Fibroblast of lung (primary cell): ENCODE results near the gene RIN3. TPM values are rescaled to one million over a fixed set of nuclear protein-coding genes. Genes with fewer than 3 reads are reported as not detected.
A peak's percentile ranks its signal among the peaks of the same experiment; 100 is the strongest.

Experiments used
- DNase-seq, 2 donors: peaks; one replicate each; pipeline versions ENCODE4 v3.0.0 to v3.0.0-alpha.2; 2010; ENCODE audit warnings: low read depth in 2 of 2
- H2AFZ ChIP-seq: 2 replicates; pipeline ENCODE4 v1.5.1; 2012; ENCODE audit warnings: low read length, control low read depth, inconsistent platforms
- H3K27ac ChIP-seq: 2 replicates; pipeline ENCODE4 v1.5.1; 2011; ENCODE audit warnings: low read length, control low read depth; ENCODE audit not compliant: insufficient read depth
- H3K27me3 ChIP-seq: 2 replicates; pipeline ENCODE4 v1.5.1; 2011; ENCODE audit warnings: mild to moderate bottlenecking, low read length; ENCODE audit not compliant: control insufficient read depth, insufficient read depth
- H3K36me3 ChIP-seq: 2 replicates; pipeline ENCODE4 v1.5.1; 2011; ENCODE audit warnings: low read length; ENCODE audit not compliant: control insufficient read depth, insufficient read depth
- H3K4me1 ChIP-seq: 2 replicates; pipeline ENCODE4 v1.5.1; 2011; ENCODE audit warnings: low read length; ENCODE audit not compliant: control insufficient read depth, insufficient read depth; ENCODE audit errors: extremely low read depth
- H3K4me2 ChIP-seq: 2 replicates; pipeline ENCODE4 v1.5.1; 2011; ENCODE audit warnings: low read length, control low read depth; ENCODE audit not compliant: insufficient read depth; ENCODE audit errors: extremely low read depth
- H3K4me3 ChIP-seq, 4 experiments: fragments of 200-600 bp in 1 of 4; sonication (generic) in 1 of 4; replicated peaks in 1 of 4; 2 replicates each; pipeline ENCODE4 v1.5.1; 2011 to 2016; ENCODE audit warnings: low read length in 4 of 4, low read depth in 3 of 4, mild to moderate bottlenecking in 3 of 4, control low read depth in 2 of 4, inconsistent platforms in 1 of 4, mixed read lengths in 1 of 4; ENCODE audit not compliant: insufficient read depth in 1 of 4; ENCODE audit errors: control extremely low read depth in 1 of 4
- H3K79me2 ChIP-seq: 2 replicates; pipeline ENCODE4 v1.5.1; 2012; ENCODE audit warnings: mild to moderate bottlenecking, low read length, inconsistent platforms; ENCODE audit not compliant: control insufficient read depth, insufficient read depth
- H3K9ac ChIP-seq: 2 replicates; pipeline ENCODE4 v1.5.1; 2011; ENCODE audit warnings: mild to moderate bottlenecking, low read length, control low read depth; ENCODE audit not compliant: insufficient read depth
- H3K9me3 ChIP-seq: 2 replicates; pipeline ENCODE4 v1.5.1; 2012; ENCODE audit warnings: low read depth, low read length; ENCODE audit not compliant: control insufficient read depth, insufficient read depth
- H4K20me1 ChIP-seq: 2 replicates; pipeline ENCODE4 v1.5.1; 2011; ENCODE audit warnings: low read length; ENCODE audit not compliant: control insufficient read depth, insufficient read depth; ENCODE audit errors: extremely low read depth
- CTCF ChIP-seq, 2 donors: IDR thresholded peaks in 1 of 2; conservative IDR thresholded peaks in 1 of 2; 1 replicate in 1 of 2; 2 replicates in 1 of 2; pipeline ENCODE4 v1.5.1; 2011 to 2012; ENCODE audit warnings: low read length in 2 of 2, control low read depth in 1 of 2, inconsistent platforms in 1 of 2, low read depth in 1 of 2, mild to moderate bottlenecking in 1 of 2
- EZH2 ChIP-seq: IDR thresholded peaks from 2 replicates; pipeline ENCODE4 v1.5.1; 2012; ENCODE audit warnings: low read length, control low read depth, mild to moderate bottlenecking; ENCODE audit errors: missing control alignments
- polyA plus RNA-seq, 2 donors: library from polyadenylated mRNA; depleted of rRNA in 1 of 2; stranded (reverse) in 1 of 2; unstranded in 1 of 2; fragments of >200 nt; gene quantifications; 2 replicates each; pipeline ENCODE4 v1.2.1, GENCODE V29; 2011 to 2012; ENCODE audit warnings: missing spikeins in 1 of 2
- total RNA-seq: library from RNA; depleted of rRNA; stranded (reverse); fragments of >200 nt; gene quantifications from 2 replicates; pipeline ENCODE4 v1.2.1, GENCODE V29; 2014

The RIN3 gene
- total and polyA plus RNA-seq, 2 donors (not counting 1 experiment from before 2014, with no cell fraction given), result 8.9 to 9.2 TPM

GRCh38 chr14:92624764-92625163 lies 111.2 kb downstream of the RIN3 start:
- Histone ChIP-seq H3K27me3 (no peaks in the 10 kb centered on the region), H3K9ac (no peak overlapping the region), H3K4me1 (peaks cover 25% of the 10 kb centered on the region), H4K20me1 (no peaks in the 10 kb centered on the region), H3K4me2 (no peak overlapping the region), H3K36me3 (no peaks in the 10 kb centered on the region), H3K79me2 (no peaks in the 10 kb centered on the region), H2AFZ (no peak overlapping the region), H3K4me3 (no peak overlapping the region), H3K27ac (peak overlapping the region; percentile 72), H3K9me3 (peaks cover 4% of the 10 kb centered on the region)
- TF ChIP-seq EZH2 (no peak), CTCF (conservative IDR thresholded peaks at IDR 0.05 in 1 of 2, IDR thresholded peaks at IDR 0.05 in 1 of 2; ENCODE audit: low read depth in 1 of 2, low read length in 2 of 2) (no peak)
- DNase-seq, result no peak

GRCh38 chr14:92625213-92625612 lies 111.6 kb downstream of the RIN3 start:
- H3K9ac ChIP-seq, result no peak overlapping the region
- no peaks in the 10 kb centered on the region for H4K20me1 ChIP-seq
- no peak overlapping the region for H2AFZ ChIP-seq
- DNase-seq, result peak; percentile 94 to 98
- H3K4me2 ChIP-seq, result peak overlapping the region; percentile 47
- no peaks in the 10 kb centered on the region for H3K79me2 ChIP-seq
- peaks cover 23% of the 10 kb centered on the region for H3K4me1 ChIP-seq
- no peaks in the 10 kb centered on the region for H3K27me3 ChIP-seq
- peaks cover 2% of the 10 kb centered on the region for H3K36me3 ChIP-seq
- peaks cover 4% of the 10 kb centered on the region for H3K9me3 ChIP-seq
- H3K4me3 ChIP-seq, result no peak overlapping the region
- TF ChIP-seq EZH2, result no peak
- TF ChIP-seq CTCF (conservative IDR thresholded peaks at IDR 0.05 in 1 of 2, IDR thresholded peaks at IDR 0.05 in 1 of 2; ENCODE audit: low read depth in 1 of 2, low read length in 2 of 2), result no peak
- peak overlapping the region; percentile 74 for H3K27ac ChIP-seq

- no peak overlapping the region for H3K4me2 ChIP-seq
- no peak overlapping the region for H3K4me3 ChIP-seq
- H3K36me3 ChIP-seq, result peaks cover 2% of the 10 kb centered on the region
- H3K9me3 ChIP-seq, result peaks cover 4% of the 10 kb centered on the region
- no peaks in the 10 kb centered on the region for H4K20me1 ChIP-seq
- no peaks in the 10 kb centered on the region for H3K27me3 ChIP-seq
- DNase-seq, result peak in 1 of 2 donors; percentile 46
- peaks cover 20% of the 10 kb centered on the region for H3K4me1 ChIP-seq
- H3K79me2 ChIP-seq, result no peaks in the 10 kb centered on the region
- peak overlapping the region; percentile 74 for H3K27ac ChIP-seq
- TF ChIP-seq EZH2 (no peak), CTCF (conservative IDR thresholded peaks at IDR 0.05 in 1 of 2, IDR thresholded peaks at IDR 0.05 in 1 of 2; ENCODE audit: low read depth in 1 of 2, low read length in 2 of 2) (no peak)
- H3K9ac ChIP-seq, result no peak overlapping the region
- no peak overlapping the region for H2AFZ ChIP-seq
Observed at GRCh38 chr14:92626041-92626440, 112.5 kb downstream of the RIN3 start.
